Measurements from ENCODE around the gene KHDRBS2.

- TF ChIP-seq CTCF (IDR thresholded peaks at IDR 0.05) (no peak), POLR2A (IDR thresholded peaks at IDR 0.05) (no peak)
These were observed 243.6 kb downstream of the KHDRBS2 start for GRCh38 chr6:62042429-62042828.
